ENCODE results near the gene ETV4. TPM values are rescaled to one million over a fixed set of nuclear protein-coding genes. Genes with fewer than 3 reads are reported as not detected.

The ETV4 gene
- total RNA-seq, 1 donor = 6.1 TPM

DNA sequence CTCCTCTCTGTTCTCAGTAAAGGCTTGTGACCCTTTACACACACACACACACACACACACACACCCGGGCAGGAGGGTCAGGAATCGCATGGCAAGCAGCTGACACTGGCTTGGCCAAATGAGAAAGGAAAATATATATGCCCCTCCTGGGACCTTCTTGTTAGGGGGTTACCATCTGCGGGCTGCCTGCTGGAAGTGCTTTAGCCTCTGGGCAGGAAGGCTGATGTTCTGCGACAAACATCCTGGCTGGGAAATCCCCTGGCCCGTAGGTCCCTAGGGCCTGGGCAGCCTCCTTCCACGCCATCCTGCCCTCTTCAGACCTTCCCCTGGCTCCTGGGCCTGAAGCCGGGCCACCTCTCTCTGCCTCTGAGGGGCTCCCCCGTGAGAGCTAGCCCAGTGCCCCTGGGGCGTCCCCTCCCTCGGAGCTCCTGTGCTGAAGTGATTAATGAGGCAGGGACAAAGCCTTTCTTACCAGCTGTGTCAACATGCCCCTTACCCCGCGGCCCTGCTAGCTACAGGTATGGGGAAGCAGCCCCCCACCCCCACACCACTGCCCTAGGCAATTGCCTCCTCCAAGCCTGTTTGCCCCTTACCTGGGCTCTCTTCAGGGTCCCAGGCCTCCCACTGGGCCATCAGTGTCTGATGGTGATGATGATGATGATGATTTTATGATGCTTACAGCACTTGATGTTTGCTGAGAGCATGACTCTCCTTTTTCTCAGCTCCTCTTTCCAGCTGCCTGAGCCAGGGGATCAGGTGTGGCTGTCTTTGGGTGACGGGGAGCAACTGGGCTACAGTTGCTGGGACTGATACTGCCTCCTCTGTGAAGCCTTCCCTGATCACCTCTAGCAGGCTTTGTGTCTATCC is 32.8 kb upstream of the ETV4 start:
- TF ChIP-seq, protein P1, sequence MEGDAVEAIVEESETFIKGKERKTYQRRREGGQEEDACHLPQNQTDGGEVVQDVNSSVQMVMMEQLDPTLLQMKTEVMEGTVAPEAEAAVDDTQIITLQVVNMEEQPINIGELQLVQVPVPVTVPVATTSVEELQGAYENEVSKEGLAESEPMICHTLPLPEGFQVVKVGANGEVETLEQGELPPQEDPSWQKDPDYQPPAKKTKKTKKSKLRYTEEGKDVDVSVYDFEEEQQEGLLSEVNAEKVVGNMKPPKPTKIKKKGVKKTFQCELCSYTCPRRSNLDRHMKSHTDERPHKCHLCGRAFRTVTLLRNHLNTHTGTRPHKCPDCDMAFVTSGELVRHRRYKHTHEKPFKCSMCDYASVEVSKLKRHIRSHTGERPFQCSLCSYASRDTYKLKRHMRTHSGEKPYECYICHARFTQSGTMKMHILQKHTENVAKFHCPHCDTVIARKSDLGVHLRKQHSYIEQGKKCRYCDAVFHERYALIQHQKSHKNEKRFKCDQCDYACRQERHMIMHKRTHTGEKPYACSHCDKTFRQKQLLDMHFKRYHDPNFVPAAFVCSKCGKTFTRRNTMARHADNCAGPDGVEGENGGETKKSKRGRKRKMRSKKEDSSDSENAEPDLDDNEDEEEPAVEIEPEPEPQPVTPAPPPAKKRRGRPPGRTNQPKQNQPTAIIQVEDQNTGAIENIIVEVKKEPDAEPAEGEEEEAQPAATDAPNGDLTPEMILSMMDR (IDR thresholded peaks at IDR 0.05; ENCODE audit: insufficient read depth, low read length) = no peak
- no peak overlapping the region for H3K4me3 ChIP-seq (ENCODE audit: low read depth, low read length)
- peak; percentile 54 for DNase-seq (ENCODE audit: low read depth)

DNA sequence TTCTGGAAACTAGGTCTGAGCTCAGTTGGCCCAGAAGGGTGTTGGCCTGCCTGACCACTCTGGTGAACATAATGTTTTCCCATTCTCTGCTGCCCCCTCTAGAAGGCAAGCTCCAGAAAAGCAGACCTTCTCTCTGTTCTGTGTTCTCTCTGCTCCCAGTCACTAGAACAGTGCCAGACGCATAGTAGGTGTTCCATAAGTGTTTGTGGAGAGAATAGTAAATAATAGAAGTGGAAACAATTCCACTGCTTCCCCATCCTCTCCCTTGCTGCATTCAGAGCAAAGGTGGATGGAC is 32.2 kb upstream of the ETV4 start:
- no peak overlapping the region for H3K4me3 ChIP-seq (ENCODE audit: low read depth, low read length)
- no peak for DNase-seq (ENCODE audit: low read depth)

DNA sequence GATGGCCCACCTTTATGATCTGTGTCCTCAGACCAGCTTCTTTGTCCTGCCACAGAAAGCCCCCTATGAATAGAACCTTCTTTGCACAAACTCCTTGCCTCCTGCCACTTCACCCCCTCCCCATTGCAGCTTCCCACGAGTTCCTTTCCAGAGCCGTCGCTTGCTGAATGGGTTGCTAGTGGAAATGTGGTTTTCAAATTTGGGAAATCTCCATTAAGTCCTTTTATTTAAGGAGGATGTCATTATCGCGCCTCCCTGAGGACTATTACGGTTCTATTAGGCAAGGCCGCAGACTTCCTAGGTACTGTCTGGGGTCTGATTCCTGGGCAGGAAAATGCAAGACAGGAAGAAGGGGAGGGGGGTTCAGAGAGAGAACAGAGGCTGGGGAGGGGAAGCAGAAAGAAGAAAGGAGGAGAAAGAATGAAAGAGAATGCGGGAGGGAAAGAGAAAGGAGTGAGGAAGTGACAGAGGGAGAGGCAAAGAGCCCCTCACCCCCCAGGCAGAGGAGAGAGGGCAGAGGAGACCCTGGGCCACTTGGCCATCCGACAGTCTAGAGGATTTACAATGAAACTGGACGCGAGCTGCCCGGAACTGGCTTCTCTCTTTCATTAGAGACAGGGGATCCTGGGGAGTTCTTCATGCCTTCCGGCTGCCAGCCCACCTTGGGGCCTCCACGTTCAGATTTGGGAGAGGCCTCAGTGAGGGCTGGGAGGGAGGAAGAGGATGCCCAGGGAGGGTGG is 31.7 kb upstream of the ETV4 start:
- TF ChIP-seq, protein P1 (IDR thresholded peaks at IDR 0.05; ENCODE audit: insufficient read depth, low read length) = no peak
- DNase-seq (ENCODE audit: low read depth) = no peak

More for the DNA sequence above, 32.2 kb upstream of the ETV4 start:
- TF ChIP-seq, protein P1 (IDR thresholded peaks at IDR 0.05; ENCODE audit: insufficient read depth, low read length) = no peak

DNA sequence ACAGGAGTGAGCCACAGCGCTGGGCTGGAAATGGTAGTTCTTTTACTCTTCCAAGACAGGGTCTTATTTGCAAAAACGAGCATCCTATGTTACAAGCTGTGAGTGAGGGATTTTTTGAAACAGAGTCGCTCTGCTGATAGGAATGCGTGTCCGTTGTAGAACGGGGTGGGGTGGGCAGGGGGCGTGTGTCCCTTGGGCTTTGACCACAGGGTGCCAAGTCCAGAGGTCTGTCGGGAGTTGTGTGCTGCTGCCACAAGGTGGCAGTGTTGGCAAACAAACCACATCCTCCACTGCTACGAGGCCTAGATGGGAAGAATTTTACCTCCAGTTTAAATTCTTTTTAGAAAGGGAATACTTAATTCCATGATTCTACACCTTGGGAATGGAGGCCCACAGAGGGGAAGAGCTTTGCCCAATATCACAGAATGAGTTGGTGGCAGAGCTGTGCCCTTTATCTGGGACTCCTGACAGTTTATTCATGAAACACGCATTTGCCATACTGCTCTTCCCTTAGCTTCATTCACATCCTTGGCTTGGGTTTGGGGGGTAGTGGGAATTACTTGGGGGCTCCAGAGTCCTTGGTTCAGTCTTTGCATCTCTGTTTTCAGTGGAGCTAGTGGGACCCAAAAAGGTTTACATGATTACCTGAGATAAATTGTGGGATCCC is 30.6 kb upstream of the ETV4 start:
- H3K4me3 ChIP-seq (ENCODE audit: low read depth, low read length) = no peak overlapping the region
- TF ChIP-seq, protein P1 (IDR thresholded peaks at IDR 0.05; ENCODE audit: insufficient read depth, low read length) = peak; percentile 87
- DNase-seq (ENCODE audit: low read depth) = peak; percentile 81

More for the DNA sequence above, 31.7 kb upstream of the ETV4 start:
- no peak overlapping the region for H3K4me3 ChIP-seq (ENCODE audit: low read depth, low read length)

DNA sequence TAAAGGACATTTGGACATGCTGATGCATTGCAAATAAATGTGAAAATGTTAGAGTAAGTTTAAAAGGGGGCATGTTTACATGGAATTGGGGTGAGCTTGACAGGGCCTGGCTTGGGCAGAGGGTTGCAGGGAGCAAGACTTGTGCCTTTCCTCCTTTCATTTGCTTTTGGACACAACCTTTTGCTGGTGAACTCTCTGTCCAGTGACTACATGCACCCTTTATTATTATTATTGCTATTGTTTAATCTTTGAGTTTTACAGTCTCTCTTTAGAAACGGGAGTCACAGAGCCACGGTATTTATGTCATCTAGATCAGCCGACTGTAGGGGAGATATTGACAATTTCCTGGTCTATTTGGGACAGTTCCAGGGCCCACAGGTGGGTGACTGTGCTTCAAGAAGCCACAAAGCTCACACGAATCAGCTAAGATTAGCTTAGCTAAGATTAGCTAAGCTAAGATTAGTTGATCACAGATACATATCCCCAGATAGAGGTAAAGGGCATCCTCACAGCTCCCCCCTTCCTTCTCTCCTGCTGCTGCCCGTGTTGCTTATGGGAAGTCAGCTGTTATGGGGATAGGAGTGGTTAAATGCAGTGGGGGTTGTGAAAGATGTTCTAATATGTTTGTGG is 28.9 kb upstream of the ETV4 start:
- H3K4me3 ChIP-seq (ENCODE audit: low read depth, low read length) = no peak overlapping the region
- no peak for DNase-seq (ENCODE audit: low read depth)
- TF ChIP-seq, protein P1 (IDR thresholded peaks at IDR 0.05; ENCODE audit: insufficient read depth, low read length) = no peak

DNA sequence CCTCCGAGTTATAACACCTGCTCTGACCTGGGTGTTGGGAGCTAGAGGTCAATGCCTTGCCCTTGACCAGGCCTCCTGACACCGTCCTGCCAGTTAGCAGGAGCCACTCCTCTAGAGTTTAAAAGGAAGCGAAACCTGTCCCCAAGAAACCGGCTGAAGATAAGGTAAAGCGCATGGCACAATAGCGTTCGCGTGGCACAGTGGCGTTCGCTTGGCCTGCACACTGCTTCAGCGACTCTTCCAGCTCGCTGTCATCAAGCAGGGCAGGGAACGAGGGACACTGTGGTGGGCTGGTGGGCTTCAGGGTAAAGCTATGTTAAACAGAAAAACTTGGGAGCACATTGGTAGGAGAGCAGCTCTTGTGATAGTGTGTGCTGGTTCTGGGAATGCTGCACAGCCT is 28.2 kb upstream of the ETV4 start:
- DNase-seq (ENCODE audit: low read depth) = no peak
- no peak overlapping the region for H3K4me3 ChIP-seq (ENCODE audit: low read depth, low read length)
- TF ChIP-seq, protein P1 (IDR thresholded peaks at IDR 0.05; ENCODE audit: insufficient read depth, low read length) = no peak
